WTC11 (cell line): ENCODE measurements around the gene FOXD3. TPM values are rescaled to one million over a fixed set of nuclear protein-coding genes. Genes with fewer than 3 reads are reported as not detected.

Experiments
- ATAC-seq: fragments of 200-7000 bp; cut with Tn5 transposase; 2 replicates; pipeline ENCODE4 v1.10.0; 2021; ENCODE audit warnings: mild to moderate bottlenecking, moderate library complexity
- CTCF ChIA-PET: fragments of 300-600 bp; sonication (Branson Sonifier 250); formaldehyde crosslinking; loops from one replicate; lab custom pipeline; 2021; ENCODE audit warnings: antibody characterized with exemption; lab: Charles Lee
- POLR2A ChIA-PET: fragments of 350-600 bp; sonication (Branson Sonifier 250); formaldehyde crosslinking; loops from one replicate; lab custom pipeline; 2021; ENCODE audit warnings: antibody characterized with exemption; lab: Charles Lee
- DNase-seq: peaks from one replicate; pipeline ENCODE4 v3.0.0; 2021; ENCODE audit warnings: low spot score
- H3K27ac Mint-ChIP-seq: 2 replicates; pipeline ENCODE4 v1.8.0; 2021; ENCODE audit warnings: mixed read lengths
- H3K27me3 Mint-ChIP-seq: 2 replicates; pipeline ENCODE4 v1.8.0; 2021; ENCODE audit warnings: low read depth, mild to moderate bottlenecking, moderate library complexity, mixed read lengths
- H3K36me3 Mint-ChIP-seq: 2 replicates; pipeline ENCODE4 v1.8.0; 2021; ENCODE audit warnings: mixed read lengths
- H3K4me1 Mint-ChIP-seq: 2 replicates; pipeline ENCODE4 v1.8.0; 2022; ENCODE audit warnings: mixed read lengths
- H3K4me3 Mint-ChIP-seq: 2 replicates; pipeline ENCODE4 v1.8.0; 2021; ENCODE audit warnings: mild to moderate bottlenecking, moderate library complexity, mixed read lengths
- H3K9me3 Mint-ChIP-seq: 2 replicates; pipeline ENCODE4 v1.8.0; 2021; ENCODE audit warnings: mixed read lengths
- ELF4 ChIP-seq: sonication (generic); formaldehyde crosslinking; IDR thresholded peaks from 2 replicates; pipeline ENCODE4 v1.8.1; 2022; ENCODE audit warnings: low read depth, mild to moderate bottlenecking, moderate library complexity, missing genetic modification reagents
- GTF2I ChIP-seq: fragments of 250-450 bp; sonication (Bioruptor Pico); conservative IDR thresholded peaks from 2 replicates; pipeline ENCODE4 v1.4.0; 2021; ENCODE audit warnings: mild to moderate bottlenecking
- NFATC4 ChIP-seq: fragments of 250-450 bp; sonication (Bioruptor Pico); IDR thresholded peaks from 2 replicates; pipeline ENCODE4 v1.9.0; 2021; ENCODE audit warnings: mild to moderate bottlenecking
- NFE2L1 ChIP-seq: sonication (generic); formaldehyde crosslinking; IDR thresholded peaks from 2 replicates; pipeline ENCODE4 v1.8.1; 2023; ENCODE audit warnings: missing genetic modification reagents
- OVOL2 ChIP-seq: fragments of 250-450 bp; sonication (Bioruptor Pico); IDR thresholded peaks from 2 replicates; pipeline ENCODE4 v1.9.0; 2021; ENCODE audit warnings: mild to moderate bottlenecking, borderline replicate concordance
- RELA ChIP-seq: sonication (generic); formaldehyde crosslinking; IDR thresholded peaks from 2 replicates; pipeline ENCODE4 v1.8.1; 2022; ENCODE audit warnings: missing genetic modification reagents, mild to moderate bottlenecking, borderline replicate concordance
- ZBTB21 ChIP-seq: sonication (generic); formaldehyde crosslinking; IDR thresholded peaks from 2 replicates; pipeline ENCODE4 v1.8.1; 2023; ENCODE audit warnings: mild to moderate bottlenecking, missing genetic modification reagents, borderline replicate concordance
- ZNF138 ChIP-seq: sonication (generic); formaldehyde crosslinking; conservative IDR thresholded peaks from 2 replicates; pipeline ENCODE4 v1.8.1; 2022; ENCODE audit warnings: mild to moderate bottlenecking, moderate library complexity, missing genetic modification reagents
- ZNF232 ChIP-seq: sonication (generic); formaldehyde crosslinking; IDR thresholded peaks from 2 replicates; pipeline ENCODE4 v1.8.0; 2022; ENCODE audit warnings: mild to moderate bottlenecking, missing genetic modification reagents
- ZNF423 ChIP-seq: fragments of 250-450 bp; sonication (Bioruptor Pico); IDR thresholded peaks from 2 replicates; pipeline ENCODE4 v2.1.2; 2022; ENCODE audit warnings: mild to moderate bottlenecking, moderate library complexity
- ZNF671 ChIP-seq: fragments of 250-450 bp; sonication (Bioruptor Pico); IDR thresholded peaks from 2 replicates; pipeline ENCODE4 v1.8.0; 2021; ENCODE audit warnings: mild to moderate bottlenecking
- total RNA-seq: library from RNA; stranded (reverse); gene quantifications from 3 replicates; pipeline ENCODE4 v1.2.3, GENCODE V29; 2021
- TF ChIP-seq, protein P1 (sequence below): sonication (generic); formaldehyde crosslinking; IDR thresholded peaks from 2 replicates; pipeline ENCODE4 v1.8.0; 2022; ENCODE audit warnings: mild to moderate bottlenecking, missing genetic modification reagents
- TF ChIP-seq, protein P2 (sequence below): fragments of 250-450 bp; sonication (Bioruptor Pico); IDR thresholded peaks from 2 replicates; pipeline ENCODE4 v1.9.0; 2021; ENCODE audit warnings: moderate library complexity, mild to moderate bottlenecking, inconsistent platforms, borderline replicate concordance
- TF ChIP-seq, protein P3 (sequence below): sonication (generic); formaldehyde crosslinking; IDR thresholded peaks from 2 replicates; pipeline ENCODE4 v1.8.0; 2022; ENCODE audit warnings: missing genetic modification reagents
- TF ChIP-seq, protein P4 (sequence below): sonication (generic); formaldehyde crosslinking; IDR thresholded peaks from 2 replicates; pipeline ENCODE4 v1.8.0; 2023; ENCODE audit warnings: missing genetic modification reagents, mild to moderate bottlenecking, borderline replicate concordance
- TF ChIP-seq, protein P5 (sequence below): sonication (generic); formaldehyde crosslinking; IDR thresholded peaks from 2 replicates; pipeline ENCODE4 v1.8.1; 2023; ENCODE audit warnings: mild to moderate bottlenecking, missing genetic modification reagents

Gene FOXD3
- total RNA-seq, 1 experiment from 2014 or later: 27.5 TPM

DNA sequence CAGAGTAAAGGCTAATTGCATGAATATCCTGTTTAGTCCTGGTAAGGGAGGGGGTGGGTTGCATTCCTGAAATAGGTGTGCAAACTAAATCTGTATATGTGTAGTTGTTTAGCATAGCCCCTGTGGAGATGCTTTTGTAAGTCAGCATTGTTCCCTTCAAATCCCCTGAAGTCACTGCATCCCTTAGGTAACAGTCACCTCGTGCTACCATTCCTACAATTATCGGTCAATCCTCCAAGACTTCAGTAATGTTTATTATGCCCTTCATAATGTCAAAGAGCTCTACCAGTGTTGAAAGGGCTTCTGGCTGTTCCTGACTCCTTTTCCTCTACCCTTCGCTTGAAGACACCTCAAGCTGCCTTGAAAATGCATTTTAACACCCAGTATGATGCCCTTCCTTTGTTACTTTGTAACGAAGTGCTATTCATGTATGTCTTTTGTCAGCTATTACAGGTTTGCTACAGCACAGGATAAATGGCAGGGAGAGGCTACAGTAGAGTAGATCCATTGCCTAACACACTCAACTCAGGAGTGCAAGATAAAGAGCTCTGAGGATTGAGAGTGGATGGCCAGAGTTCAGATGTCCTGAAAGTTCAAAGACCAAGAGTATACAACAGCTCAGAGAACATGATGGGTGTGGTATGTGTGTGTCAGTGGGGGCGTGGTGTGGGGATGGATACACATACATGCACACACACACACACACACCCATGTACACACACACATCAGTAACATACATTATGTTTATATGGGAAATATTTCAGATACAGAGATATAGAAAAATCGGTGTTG is 27.4 kb upstream of the FOXD3 start (continued):
- TF ChIP-seq, protein P1, sequence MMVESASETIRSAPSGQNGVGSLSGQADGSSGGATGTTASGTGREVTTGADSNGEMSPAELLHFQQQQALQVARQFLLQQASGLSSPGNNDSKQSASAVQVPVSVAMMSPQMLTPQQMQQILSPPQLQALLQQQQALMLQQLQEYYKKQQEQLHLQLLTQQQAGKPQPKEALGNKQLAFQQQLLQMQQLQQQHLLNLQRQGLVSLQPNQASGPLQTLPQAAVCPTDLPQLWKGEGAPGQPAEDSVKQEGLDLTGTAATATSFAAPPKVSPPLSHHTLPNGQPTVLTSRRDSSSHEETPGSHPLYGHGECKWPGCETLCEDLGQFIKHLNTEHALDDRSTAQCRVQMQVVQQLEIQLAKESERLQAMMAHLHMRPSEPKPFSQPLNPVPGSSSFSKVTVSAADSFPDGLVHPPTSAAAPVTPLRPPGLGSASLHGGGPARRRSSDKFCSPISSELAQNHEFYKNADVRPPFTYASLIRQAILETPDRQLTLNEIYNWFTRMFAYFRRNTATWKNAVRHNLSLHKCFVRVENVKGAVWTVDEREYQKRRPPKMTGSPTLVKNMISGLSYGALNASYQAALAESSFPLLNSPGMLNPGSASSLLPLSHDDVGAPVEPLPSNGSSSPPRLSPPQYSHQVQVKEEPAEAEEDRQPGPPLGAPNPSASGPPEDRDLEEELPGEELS (CRISPR knock-in tag): peak; percentile 76; the same call in 1 of the 2 replicates
- TF ChIP-seq ZNF423 (CRISPR knock-in tag) (0 out of 2 replicates have a peak, but pooled peaks have one; percentile 9), OVOL2 (CRISPR knock-in tag) (no peak), ZNF671 (CRISPR knock-in tag) (no peak)
- TF ChIP-seq, protein P2, sequence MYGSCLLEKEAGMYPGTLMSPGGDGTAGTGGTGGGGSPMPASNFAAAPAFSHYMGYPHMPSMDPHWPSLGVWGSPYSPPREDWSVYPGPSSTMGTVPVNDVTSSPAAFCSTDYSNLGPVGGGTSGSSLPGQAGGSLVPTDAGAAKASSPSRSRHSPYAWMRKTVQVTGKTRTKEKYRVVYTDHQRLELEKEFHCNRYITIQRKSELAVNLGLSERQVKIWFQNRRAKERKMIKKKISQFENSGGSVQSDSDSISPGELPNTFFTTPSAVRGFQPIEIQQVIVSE (CRISPR knock-in tag): no peak

DNA sequence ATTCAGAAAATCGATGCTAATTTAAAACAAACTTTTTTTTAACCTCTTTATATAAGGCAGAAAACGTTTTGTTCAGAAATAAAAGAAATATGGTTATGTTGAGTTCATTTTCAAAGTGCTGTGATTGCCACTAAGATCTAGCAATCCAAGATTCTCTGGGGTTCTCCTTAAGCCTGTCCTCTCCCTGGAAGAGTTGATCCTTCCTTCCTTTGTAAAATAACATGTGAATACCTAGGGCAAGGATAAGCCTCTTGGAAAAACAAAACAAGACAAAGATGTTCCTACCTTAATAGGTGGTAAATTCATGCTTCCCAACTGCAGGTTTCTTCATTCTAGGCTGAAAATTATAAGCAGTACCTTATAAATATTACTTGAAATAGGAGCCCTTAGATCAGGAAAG is 18.0 kb upstream of the FOXD3 start:
- Mint-ChIP-seq H3K9me3 (peaks cover 12% of the 10 kb centered on the region), H3K27me3 (peaks cover 11% of the 10 kb centered on the region; the same call in 1 of the 2 replicates), H3K4me3 (peak overlapping the region; percentile 49), H3K36me3 (peaks cover 13% of the 10 kb centered on the region), H3K4me1 (peaks cover 47% of the 10 kb centered on the region), H3K27ac (peak overlapping the region; percentile 97)
- ATAC-seq (peak; percentile 69), DNase-seq (no peak)
- POLR2A ChIA-PET: no interaction called here
- CTCF ChIA-PET: no interaction called here
- TF ChIP-seq NFE2L1: no peak

DNA sequence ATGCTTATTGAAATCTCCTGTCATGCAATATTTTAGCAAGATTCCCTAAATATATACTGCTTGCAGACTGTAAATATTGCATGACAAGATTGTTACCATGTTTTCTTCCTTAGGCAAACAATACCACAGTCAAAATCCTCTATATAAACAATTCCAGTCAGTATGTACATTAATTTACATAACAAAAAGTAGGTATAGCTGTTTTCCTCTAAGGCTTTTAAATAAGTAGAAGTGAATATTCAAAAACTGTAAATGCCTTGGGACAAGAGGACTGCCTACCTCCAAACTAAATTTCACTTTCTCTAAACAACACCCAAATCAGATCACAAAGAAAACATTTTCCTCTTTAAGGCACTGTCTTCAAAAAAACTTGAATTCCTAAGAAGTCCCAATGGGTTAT is 17.3 kb upstream of the FOXD3 start:
- Mint-ChIP-seq H3K27me3 (peaks cover 11% of the 10 kb centered on the region; the same call in 1 of the 2 replicates), H3K4me1 (peaks cover 43% of the 10 kb centered on the region), H3K9me3 (peaks cover 12% of the 10 kb centered on the region), H3K27ac (peak overlapping the region; percentile 97), H3K4me3 (peak overlapping the region; percentile 49), H3K36me3 (peaks cover 13% of the 10 kb centered on the region)
- ATAC-seq (peak; percentile 18), DNase-seq (no peak)
- ChIA-PET POLR2A (no interaction called here), CTCF (interaction anchor here (1.1 to 2.6 kb wide), 2 partner anchors 12 to 22 kb away, joined by 3 to 14 read pairs; no protein-coding TSS in a partner anchor)
- TF ChIP-seq, protein P3, sequence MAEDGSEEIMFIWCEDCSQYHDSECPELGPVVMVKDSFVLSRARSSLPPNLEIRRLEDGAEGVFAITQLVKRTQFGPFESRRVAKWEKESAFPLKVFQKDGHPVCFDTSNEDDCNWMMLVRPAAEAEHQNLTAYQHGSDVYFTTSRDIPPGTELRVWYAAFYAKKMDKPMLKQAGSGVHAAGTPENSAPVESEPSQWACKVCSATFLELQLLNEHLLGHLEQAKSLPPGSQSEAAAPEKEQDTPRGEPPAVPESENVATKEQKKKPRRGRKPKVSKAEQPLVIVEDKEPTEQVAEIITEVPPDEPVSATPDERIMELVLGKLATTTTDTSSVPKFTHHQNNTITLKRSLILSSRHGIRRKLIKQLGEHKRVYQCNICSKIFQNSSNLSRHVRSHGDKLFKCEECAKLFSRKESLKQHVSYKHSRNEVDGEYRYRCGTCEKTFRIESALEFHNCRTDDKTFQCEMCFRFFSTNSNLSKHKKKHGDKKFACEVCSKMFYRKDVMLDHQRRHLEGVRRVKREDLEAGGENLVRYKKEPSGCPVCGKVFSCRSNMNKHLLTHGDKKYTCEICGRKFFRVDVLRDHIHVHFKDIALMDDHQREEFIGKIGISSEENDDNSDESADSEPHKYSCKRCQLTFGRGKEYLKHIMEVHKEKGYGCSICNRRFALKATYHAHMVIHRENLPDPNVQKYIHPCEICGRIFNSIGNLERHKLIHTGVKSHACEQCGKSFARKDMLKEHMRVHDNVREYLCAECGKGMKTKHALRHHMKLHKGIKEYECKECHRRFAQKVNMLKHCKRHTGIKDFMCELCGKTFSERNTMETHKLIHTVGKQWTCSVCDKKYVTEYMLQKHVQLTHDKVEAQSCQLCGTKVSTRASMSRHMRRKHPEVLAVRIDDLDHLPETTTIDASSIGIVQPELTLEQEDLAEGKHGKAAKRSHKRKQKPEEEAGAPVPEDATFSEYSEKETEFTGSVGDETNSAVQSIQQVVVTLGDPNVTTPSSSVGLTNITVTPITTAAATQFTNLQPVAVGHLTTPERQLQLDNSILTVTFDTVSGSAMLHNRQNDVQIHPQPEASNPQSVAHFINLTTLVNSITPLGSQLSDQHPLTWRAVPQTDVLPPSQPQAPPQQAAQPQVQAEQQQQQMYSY (CRISPR knock-in tag): no peak
- no peak for TF ChIP-seq ZNF232 (CRISPR knock-in tag)
- no peak for TF ChIP-seq RELA (CRISPR knock-in tag)
- TF ChIP-seq, protein P4, sequence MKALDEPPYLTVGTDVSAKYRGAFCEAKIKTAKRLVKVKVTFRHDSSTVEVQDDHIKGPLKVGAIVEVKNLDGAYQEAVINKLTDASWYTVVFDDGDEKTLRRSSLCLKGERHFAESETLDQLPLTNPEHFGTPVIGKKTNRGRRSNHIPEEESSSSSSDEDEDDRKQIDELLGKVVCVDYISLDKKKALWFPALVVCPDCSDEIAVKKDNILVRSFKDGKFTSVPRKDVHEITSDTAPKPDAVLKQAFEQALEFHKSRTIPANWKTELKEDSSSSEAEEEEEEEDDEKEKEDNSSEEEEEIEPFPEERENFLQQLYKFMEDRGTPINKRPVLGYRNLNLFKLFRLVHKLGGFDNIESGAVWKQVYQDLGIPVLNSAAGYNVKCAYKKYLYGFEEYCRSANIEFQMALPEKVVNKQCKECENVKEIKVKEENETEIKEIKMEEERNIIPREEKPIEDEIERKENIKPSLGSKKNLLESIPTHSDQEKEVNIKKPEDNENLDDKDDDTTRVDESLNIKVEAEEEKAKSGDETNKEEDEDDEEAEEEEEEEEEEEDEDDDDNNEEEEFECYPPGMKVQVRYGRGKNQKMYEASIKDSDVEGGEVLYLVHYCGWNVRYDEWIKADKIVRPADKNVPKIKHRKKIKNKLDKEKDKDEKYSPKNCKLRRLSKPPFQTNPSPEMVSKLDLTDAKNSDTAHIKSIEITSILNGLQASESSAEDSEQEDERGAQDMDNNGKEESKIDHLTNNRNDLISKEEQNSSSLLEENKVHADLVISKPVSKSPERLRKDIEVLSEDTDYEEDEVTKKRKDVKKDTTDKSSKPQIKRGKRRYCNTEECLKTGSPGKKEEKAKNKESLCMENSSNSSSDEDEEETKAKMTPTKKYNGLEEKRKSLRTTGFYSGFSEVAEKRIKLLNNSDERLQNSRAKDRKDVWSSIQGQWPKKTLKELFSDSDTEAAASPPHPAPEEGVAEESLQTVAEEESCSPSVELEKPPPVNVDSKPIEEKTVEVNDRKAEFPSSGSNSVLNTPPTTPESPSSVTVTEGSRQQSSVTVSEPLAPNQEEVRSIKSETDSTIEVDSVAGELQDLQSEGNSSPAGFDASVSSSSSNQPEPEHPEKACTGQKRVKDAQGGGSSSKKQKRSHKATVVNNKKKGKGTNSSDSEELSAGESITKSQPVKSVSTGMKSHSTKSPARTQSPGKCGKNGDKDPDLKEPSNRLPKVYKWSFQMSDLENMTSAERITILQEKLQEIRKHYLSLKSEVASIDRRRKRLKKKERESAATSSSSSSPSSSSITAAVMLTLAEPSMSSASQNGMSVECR: no peak
- TF ChIP-seq ELF4 (CRISPR knock-in tag): no peak
- TF ChIP-seq, protein P5, sequence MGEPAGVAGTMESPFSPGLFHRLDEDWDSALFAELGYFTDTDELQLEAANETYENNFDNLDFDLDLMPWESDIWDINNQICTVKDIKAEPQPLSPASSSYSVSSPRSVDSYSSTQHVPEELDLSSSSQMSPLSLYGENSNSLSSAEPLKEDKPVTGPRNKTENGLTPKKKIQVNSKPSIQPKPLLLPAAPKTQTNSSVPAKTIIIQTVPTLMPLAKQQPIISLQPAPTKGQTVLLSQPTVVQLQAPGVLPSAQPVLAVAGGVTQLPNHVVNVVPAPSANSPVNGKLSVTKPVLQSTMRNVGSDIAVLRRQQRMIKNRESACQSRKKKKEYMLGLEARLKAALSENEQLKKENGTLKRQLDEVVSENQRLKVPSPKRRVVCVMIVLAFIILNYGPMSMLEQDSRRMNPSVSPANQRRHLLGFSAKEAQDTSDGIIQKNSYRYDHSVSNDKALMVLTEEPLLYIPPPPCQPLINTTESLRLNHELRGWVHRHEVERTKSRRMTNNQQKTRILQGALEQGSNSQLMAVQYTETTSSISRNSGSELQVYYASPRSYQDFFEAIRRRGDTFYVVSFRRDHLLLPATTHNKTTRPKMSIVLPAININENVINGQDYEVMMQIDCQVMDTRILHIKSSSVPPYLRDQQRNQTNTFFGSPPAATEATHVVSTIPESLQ (CRISPR knock-in tag): no peak
- TF ChIP-seq NFATC4: no peak
- no peak for TF ChIP-seq ZNF138
- TF ChIP-seq ZBTB21 (CRISPR knock-in tag): no peak
- no peak for TF ChIP-seq GTF2I (CRISPR knock-in tag)
